ENCODE data around the gene STRIP2.
A peak's percentile ranks its signal among the peaks of the same experiment; 100 is the strongest.
"Not testable (repeated sequence)": the region's sequence is repeated elsewhere in the genome, so short reads cannot be mapped to it uniquely, and the experiment has no call there.

Gene STRIP2

DNA sequence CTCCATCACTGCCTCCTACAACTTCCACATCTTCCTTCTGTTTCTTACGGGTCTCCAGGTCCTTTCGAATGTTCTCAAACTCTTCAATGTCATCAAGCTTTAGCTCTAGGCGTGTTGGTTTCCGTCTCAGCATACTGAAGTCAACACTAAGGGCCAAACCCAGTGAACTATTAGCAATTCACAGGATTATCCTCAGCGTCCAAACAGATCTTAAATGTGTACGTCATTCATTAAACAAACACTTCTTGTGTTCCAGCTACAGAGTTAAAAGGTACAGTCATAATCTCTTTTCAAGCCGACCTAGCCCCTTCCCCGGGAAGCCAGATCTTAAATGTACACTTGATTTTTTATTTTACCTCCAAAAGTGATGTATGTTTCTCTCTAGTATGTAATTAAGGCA lies 24.0 kb upstream of the STRIP2 start:
- intact Hi-C loops (cut with DNase I); DNase-seq: not testable (repeated sequence)

DNA sequence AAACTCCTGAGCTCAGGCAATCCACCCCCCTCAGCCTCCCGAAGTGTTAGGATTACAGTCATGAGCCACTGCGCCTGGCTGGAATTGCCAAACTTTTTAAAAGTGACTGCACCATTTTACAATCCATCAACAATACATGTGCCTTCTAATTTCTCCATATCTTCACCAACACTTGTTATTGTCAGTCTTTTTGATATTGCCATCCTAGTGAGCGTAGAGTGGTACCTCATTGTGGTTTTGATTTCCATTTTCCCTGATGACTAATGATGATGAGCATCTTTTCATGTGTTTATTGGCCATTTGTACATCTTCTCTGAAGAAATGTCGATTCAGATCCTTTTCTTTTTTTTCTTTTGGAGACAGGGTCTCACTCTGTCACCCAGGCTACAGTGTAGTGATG lies 21.7 kb upstream of the STRIP2 start:
- intact Hi-C loops (cut with DNase I), result no loop called here
- DNase-seq, result no peak

DNA sequence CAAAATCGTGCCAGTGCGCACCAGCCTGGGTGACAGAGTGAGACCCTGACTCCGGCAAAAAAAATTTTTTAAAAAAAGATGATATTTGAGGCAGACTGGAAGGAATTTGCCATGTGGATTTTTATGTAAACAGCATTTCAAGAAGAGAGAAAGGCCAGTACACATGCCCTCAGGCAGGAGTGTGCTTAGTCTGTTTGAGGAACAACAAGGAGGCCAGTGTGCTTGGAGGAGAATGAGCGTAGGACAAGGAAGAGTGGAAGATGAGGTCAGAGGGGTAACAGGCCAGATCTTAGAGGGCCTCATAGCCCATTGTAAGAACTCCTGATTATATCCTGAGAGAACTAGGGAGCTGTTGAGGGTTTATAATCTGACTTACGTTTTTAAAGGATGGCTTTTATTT lies 17.2 kb upstream of the STRIP2 start:
- DNase-seq, result no peak
- intact Hi-C loops (cut with DNase I), result no loop called here

DNA sequence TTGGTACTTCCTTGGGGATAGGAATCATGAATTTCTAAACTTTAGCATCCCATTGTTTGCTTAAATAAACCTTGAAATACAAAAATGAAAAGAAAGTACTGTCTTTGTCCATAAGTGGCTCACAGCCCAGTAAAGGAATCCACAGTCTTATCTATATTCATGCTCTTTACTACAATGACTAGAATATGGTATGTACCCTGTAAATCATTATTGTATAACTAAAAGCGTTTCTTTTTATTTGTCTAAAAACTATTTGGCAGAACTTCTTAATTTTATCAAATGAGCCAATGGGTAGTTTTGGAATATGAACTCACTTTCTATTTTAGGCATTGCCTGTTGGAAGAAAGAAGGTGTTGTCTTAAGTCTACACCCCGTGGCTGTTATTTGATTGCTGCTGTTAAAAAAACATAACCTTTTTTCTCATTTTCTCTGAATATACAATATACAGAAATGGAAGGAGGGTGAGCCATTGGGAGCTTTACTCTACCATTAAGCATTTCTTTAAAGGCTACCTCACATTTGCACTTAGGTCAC lies 12.4 kb upstream of the STRIP2 start:
- no peak for DNase-seq
- intact Hi-C loops (cut with DNase I), result no loop called here

DNA sequence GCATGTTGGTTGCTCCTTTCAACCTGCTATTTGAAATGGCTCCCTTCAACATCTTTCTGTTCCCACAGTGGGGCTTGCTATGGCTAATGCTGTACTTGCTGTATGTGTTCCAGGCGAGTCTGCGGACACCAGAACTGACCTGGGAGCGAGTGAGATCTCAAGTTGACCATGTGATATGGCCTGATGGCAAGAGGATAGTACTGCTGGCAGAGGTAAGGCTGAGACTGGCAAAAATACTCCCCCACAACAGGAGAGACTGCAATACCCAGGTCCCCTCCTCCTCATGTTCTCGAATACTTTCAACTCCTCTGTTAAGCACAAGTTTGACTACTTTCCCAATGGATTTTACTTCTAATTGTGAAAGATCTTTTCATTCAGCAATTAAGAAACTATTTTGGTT lies 11.5 kb upstream of the STRIP2 start:
- intact Hi-C loops (cut with DNase I), result no loop called here
- DNase-seq, result peak in 5 of 42 donors; percentile 34 to 70 (median 40)

DNA sequence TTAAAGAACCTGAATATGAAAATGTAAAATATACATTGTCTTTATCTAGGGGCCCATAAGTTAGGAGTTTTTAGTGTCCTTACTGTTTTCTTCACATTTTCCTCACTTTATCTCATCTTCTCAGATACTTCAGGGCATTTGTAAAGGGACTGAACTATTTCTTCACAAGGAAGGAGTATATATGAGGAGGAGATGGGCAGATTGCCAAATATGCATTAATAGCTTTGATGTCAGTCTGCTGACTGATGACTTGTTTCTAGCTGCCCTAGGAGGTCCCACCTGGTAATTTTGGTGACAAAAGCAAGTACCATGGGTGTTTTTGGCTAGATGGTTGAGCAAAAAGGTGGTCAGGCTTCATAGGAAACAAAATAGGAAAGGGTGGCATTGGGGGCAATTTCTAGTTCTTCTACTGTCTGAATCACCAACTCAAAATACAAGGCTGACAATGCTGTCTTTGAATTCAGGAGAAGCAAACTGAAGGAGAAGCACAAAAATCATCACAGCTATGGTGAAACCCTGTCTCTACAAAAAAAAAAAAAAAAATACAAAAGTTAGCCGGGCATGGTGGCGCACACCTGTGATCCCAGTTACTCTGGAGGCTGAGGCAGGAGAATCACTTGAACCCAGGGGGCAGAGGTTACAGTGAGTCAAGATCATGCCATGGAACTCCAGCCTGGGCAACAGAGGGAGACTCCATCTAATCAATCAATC lies 10.4 kb upstream of the STRIP2 start:
- intact Hi-C loops (cut with DNase I), result no loop called here
- no peak for DNase-seq

DNA sequence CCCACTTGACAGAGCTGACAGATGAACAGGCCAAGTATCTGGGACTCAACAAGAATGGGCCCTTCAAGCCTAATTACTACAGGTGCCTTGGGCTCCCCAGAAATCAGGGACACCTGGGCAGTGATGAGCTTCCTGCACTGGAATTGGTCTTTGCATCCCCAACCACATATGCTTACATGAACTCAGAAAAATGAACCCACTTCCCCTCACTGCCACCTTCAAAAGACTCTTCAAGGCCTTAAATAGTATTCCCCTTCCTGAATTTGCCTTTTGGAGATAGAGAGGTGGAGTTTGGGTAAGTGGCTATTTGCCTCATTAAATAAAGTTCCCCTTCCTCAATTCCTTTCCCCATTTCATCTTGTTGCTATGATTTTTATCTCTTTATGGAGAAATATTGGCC lies 7.8 kb upstream of the STRIP2 start:
- DNase-seq, result no peak
- intact Hi-C loops (cut with DNase I), result no loop called here

DNA sequence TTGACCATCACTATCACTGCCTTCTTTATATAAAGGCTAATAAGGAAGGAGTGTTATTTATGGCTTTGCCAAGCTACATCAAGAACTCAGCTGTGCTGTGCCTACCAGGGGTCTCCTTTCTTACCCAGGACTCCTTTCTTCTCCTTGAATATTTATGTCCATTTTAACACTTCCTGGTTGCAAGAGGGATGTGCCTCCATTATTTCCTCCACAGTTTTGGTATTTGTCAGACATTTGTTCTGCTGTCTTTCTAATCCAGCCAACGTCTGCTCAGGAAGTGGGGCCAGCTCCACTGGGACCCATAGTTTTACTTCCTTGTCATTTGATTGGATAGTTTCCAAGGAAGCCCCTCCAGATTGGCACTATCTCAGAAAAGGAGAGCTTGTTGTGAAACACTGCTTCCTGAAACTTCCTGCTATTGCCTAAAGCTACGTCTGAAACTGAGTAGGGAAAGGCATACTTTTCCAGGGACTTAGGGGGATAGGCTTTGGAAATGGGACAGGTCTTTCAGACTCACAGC lies 6.6 kb upstream of the STRIP2 start:
- intact Hi-C loops (cut with DNase I), result no loop called here
- no peak for DNase-seq

DNA sequence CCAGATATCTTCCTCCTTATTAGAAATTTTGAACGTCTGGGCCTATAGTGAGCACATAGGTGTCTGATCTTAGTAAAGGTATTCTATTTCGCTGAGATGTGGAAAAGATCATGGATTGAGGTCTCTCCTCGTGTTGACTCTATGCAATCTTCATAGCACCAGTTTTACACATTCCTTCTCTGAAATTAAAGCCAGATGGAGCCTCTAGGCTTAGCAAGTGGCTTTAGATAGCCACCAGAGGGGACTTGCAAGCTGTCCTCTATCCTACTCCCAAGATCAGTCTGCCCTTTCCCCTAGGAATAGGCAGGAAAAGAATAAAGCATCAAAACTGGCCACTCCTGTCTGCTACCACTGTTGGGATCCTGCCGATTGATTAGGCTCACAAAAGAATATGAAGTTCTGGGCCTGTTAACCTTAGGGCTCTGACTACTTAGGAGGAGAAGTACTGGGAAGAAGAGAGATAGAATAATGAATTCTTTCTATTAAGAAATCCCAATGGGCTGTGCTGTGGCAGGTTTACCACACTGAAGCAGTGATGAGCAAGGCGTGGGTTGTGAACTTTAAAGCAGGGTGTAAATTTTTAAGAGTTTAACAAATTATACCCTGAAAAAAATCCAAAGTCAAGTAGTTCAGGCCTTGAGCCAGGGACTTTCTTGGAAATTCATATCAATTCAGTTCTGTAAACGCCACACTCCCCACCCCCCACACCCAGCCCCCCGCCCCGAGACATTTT lies 2.2 kb upstream of the STRIP2 start:
- intact Hi-C loops (cut with DNase I), result no loop called here

DNA sequence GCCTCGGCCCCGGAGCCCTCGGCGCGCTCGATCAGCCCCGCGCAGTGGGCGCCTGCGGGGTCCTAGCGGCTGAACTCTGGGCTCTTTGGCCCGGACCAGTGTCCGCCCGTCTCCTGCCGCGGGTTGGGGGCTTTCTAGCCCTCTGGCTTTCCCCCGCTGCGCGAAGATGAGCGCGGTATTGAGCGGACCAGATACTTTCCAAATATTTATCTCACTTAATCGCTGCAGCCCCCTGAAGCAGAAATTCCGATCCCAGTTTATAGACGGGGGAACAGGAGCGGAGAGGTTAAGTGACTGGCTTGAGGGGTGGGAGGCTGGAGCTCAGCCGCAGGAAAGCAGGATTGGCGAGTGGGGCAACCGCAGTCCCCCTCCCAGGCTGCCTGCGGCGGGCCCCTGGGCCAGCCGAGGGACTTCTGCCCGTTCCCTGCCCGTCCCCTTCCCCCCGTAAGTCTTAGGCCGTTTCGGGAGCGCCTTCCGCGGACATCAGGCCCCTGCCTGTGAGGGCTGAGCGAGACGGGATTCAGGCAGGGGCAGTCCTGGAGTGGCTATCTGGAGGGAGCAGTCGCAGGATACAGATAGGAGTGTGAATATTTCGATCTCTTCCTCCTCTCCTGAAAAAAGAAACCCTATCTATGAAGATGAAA lies 565 bp downstream of the STRIP2 start:
- intact Hi-C loops (cut with DNase I), result no loop called here

More for the DNA sequence above, 2.2 kb upstream of the STRIP2 start:
- DNase-seq, result peak in 26 of 42 donors; percentile 7 to 78 (median 48)

DNA sequence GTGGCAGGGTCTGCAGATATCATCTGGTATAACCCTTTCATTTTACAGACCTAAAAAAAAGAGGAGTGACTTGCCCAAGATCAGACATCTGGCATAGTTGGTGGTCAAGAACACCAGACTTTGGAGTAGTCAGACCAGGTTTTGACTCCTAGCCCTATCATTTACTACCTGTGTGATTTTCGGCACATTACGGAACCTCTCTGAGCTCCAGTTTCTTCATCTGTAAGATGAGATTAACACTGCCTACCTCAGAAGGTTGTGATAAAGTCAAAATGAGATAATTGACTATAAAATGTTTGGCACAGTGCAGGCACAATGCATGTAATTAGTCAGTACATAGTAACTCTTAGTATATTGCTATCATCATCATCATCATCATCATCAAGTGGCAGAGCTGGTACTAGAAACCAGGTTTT lies 1.2 kb downstream of the STRIP2 start:
- intact Hi-C loops (cut with DNase I), result no loop called here

More for the DNA sequence above, 565 bp downstream of the STRIP2 start:
- DNase-seq, result peak in 14 of 42 donors; percentile 7 to 54 (median 17)

DNA sequence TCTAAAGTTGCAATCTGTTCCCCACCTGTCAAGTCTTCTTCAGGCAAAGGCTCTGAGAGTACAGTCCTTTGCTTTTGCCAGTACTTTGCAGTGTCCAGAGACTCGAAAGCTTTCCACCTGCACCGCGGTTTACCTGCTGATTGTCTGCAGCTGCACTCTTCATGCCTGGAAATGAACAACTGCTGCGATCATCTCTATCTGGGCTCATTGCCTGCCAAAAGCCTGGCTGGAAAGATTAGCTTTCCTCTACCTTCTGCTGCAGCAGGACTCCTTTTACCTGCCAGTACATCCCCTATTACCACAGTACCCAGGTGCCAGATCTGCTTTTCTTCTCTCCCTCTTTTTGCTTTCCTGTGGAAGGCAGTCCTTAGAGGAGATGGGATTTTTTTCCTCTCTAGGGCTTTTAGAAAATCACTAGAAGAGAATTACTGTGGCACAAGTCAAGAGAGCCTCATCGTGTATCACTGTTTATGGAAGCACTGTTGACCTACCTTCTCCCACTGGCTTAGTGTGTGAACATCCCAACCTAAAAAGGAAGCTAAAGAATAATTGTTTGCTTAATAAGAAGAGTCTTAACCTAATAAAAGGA lies 2.2 kb downstream of the STRIP2 start:
- intact Hi-C loops (cut with DNase I), result no loop called here
- peak in 7 of 42 donors; percentile 20 to 49 (median 32) for DNase-seq

More for the DNA sequence above, 1.2 kb downstream of the STRIP2 start:
- no peak for DNase-seq

DNA sequence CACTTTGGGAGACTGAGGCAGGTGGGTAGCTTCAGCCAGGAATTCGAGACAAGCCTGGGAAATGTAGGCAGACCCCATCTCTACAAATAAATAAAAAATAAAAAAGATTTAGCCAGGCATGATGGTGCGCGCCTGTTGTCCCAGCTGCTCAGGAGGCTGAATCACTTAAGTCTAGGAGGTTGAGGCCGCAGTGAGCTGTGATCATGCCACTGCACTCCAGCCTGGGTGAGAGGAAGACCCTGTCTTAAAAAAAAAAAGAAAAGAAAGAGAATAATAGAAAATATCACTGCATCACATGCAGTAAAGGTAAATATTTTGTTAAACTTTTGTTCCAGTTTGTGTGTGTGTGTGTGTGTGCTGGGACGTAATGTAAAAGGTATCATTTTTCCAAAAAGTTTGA lies 3.0 kb downstream of the STRIP2 start:
- intact Hi-C loops (cut with DNase I), result no loop called here
- DNase-seq, result no peak

DNA sequence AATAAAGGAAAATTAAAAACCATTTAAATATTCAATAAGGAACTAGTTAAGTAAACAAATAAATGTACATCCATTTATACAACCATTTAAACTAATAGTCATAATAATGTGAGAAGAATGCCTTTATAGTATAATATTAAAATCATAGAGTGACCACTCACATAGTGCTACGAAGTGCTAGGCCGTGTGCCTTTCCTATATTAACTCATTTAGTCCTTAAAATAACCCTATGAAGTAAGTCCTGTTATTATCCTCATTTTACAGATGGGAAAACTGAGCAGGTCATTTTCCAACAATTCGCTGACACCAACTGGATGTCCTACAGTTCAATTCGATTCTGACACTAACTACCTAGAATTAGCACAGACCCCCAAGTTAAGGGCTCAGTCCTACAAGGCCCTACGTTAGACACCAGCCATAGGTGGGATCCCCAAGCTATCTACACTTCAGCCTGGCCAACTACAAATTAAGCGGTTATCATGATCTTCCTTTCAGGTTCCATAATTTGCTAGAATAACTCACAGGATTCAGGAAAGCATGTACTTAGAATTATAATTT lies 4.1 kb downstream of the STRIP2 start:
- intact Hi-C loops (cut with DNase I), result no loop called here
- DNase-seq, result no peak

DNA sequence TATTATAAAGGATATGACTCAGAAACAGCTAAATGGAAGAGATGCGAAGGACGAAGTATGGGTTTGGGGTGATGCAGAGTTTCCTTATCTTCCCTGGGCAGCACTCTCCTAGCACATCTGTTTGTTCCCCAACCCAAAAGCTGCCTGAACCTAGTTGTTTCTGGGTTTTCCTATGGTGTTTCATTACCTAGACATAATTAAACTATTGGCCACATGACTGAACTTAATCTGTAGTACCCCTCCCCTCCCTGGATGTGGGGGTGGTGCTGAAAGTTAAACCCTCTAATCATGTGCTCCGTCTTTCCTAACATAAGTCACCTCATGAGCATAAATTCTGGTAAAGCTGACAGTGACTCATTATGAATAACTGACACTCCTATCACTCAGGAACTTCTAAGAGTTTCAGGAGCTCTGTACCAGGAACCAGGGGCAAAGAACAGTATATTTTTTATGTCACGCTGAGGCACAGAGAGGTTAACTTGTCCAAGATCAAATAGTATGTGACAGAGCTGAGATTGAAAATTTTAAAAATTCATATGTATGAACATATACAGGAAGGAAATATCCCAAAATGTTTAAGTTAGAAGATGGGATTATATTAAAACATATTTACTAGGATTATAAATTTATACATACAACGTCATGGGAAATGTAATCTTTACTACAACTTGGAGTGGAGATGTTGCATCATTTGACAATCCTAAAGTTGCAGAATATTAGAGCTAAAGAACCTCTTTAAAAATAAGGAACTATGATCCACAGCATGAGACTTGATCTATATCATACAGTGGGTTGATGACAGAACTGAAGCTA lies 4.8 kb downstream of the STRIP2 start:
- intact Hi-C loops (cut with DNase I), result no loop called here
- DNase-seq, result peak in 23 of 42 donors; percentile 15 to 72 (median 47)

DNA sequence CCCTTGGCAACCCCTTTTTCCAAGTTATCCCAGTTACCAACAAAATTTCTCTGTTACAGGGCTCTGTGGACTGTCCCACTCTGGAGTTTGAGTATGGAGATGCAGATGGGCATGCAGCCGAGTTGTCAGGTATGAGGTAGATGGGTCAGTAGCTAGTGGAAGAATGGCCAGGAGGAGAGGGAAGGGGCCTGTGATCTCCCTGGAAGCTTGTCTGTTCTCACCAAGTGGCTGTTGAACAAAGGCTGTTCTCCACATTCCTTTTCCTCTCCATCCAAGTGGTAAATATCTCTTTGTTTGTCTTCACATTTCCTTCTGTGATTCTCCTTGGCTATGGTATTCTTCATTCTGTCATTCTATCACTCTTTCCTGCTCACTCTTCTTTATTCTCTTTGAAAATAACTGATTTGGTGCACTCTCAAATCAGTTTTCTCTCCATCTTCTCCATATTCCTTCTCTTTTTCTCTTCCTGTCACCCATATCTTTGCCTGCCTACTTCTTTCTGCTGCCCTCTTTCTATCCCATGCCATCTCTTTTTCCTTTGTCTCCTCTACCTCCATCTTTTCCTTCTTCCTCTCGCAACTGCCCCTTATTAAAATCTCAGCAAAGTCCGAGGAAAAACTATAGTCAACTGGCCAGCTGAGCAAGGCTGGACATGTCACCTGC lies 5.9 kb downstream of the STRIP2 start:
- intact Hi-C loops (cut with DNase I), result no loop called here
- DNase-seq, result no peak

DNA sequence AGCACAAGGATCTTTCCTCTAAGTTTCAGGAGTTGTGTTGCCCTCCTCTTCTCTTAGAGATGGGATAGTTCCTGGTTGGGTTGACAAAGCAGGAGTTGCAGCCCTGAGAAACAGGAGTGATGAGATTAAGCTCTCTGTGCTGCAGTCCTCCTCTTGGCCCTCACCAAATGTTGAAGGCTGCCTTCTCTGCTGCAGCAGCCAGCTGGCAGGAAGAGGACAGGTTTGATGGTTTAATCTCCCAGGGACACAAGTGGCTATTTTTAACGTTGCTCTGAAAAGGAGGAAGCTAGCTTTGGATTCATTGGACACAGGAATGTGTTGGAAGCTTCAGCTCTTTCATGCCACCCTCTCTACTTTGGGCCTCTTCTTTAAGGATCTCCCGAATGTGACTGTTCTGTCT lies 9.4 kb downstream of the STRIP2 start:
- DNase-seq, result no peak

DNA sequence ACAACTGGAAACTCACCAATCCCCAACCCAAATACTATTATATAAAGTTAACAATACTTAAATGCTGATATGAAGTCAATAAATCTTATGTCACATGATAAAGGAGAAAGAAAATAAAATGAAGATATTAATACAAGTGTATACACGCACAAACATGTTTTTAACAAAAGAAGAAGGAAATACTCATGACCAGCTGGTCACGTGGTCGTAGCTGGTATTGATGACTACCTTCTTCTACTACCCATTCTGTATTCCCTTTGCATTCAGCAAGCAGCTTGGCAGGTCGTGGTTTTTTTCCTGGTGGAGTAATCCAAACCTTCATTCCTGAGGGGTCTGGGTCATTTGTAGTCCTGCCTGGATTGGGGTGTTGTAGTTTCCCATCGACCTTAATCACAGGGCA lies 10.5 kb downstream of the STRIP2 start:
- intact Hi-C loops (cut with DNase I); DNase-seq: not testable (repeated sequence)

More for the DNA sequence above, 9.4 kb downstream of the STRIP2 start:
- intact Hi-C loops (cut with DNase I), result no loop called here
